ENCODE results near the gene MFN1.
"Not testable (repeated sequence)": the region's sequence is repeated elsewhere in the genome, so short reads cannot be mapped to it uniquely, and the experiment has no call there.

The MFN1 gene

DNA sequence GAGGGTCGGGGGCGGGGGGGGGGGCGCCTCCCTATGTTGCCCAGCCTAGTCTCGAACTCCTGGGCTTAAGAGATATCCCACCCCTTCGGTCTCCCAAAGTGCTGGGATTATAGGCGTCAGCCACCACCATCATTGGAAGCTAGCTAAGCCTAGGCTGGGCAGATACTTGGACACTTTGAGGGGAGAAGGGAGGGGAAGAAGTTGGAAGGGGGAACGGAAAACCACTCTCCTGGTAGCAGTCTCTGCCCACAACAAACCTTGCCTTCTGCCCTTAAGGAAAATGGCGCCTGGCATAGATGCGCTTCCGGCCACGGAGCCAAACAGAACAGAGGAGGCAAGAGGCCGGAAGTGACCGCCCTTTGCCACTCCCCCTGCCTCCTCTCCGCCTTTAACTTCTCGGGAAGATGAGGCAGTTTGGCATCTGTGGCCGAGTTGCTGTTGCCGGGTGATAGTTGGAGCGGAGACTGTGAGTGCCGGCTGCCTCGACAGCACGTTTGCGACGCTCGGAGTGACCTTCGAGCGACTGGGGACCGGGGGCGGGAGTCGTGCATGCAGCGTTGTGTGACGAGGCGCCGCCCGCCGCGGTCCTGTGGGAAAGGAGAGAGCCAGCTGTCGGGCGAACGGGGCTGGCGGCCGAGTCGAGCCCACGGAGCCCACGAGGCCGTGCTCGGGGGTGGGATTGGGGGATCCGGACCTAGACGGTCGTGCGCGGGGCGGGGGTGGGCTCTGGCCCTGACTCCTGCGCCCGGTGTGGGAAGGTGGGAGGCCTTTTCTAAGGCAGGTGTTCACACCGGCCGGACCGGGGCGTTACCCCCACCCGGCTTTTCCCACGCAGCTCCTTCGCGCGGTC is at the start of gene MFN1:
Gene MFN1, plus strand, starts transcription at position 365 of the 850 bp plus-strand sequence. CDS start 1,143 bp downstream, outside the sequence.
- peak; percentile 89 to 97 (median 94) for DNase-seq
- intact Hi-C loops (cut with DNase I): loop anchor here (5.0 kb wide), 1 partner anchor 215 kb away; the partner anchor contains the start of gene ACTL6A

DNA sequence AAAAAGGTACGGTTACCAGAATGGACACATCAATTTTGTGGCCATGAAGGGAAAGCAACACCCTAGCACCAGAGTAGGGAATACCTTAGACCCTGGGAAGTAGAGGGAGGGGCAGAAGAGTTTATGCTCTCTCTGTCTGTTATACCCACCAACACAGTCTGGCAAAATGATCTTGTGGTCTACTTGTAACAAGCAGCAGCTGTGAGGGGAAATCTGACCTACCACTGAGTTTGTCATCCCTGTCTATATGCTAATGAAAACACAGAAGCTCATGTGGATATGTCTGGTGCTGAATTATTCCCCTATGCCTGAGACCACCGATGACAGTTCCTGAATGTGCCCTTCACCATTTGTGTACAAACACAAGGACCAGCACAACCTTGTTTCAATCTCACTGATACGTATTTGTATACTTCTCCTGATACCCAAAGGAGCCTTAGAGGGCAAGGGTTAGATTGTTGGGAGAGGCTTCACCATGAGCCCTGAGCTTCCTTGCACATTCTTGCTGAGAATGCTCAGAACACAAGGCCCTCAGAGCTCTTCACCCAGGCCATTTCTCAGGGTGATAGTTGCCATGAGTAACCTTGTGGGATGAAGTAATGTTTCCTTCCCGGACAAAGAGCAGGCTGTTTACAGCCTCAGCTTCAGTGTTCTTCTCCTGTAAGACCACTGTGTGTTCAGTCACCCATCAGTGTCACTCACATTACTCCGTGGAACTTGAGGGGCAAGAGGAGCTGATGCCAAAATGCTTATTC is 49.4 kb upstream of the MFN1 start:
- no peak for DNase-seq
- intact Hi-C loops (cut with DNase I): no loop called here

DNA sequence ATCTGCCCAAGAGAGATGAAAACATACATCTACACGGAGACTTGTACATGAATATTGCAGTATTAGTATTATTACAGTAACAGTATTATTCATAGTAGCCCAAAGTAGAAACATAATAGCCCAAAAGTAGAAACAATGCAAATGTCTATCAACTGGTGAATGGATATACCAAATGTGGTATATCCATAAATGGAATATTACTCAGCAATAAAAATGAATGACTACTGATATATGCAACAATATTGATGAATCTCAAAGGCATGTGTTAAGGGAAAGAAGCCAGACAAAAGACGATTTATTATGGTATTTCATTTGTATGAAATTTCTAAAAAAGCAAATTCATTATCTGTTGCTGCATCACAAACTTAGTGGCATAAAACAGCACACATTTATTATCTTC is 48.2 kb upstream of the MFN1 start:
- intact Hi-C loops (cut with DNase I): no loop called here
- no peak for DNase-seq

DNA sequence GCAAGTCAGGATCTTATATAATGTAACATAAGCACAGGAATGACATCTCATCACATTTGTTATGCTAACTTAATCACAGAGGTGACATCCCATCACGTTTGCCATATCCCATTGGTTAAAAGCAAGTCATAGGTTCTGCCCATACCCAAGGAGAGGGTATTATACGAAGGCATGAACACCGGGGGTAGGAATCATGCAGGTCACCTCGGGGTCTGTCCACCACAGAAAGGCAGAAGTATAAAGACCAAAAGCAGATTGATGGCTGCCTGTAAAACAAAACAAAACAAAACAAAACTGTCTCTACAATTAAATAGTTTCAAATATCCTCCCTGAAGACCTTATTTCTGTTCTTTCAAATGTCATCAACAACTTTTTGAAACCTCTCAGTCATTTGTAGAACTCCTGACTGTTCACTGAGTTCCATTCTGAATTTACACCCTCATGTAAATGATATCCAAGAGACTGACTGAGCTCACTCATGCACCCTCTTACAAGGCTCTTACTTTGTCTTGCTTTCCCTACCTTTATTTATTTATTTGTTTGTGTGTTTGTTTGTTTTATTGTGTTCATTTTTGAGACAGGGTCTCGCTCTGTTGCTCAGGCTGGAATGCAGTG is 47.4 kb upstream of the MFN1 start:
- DNase-seq: no peak
- intact Hi-C loops (cut with DNase I): no loop called here

DNA sequence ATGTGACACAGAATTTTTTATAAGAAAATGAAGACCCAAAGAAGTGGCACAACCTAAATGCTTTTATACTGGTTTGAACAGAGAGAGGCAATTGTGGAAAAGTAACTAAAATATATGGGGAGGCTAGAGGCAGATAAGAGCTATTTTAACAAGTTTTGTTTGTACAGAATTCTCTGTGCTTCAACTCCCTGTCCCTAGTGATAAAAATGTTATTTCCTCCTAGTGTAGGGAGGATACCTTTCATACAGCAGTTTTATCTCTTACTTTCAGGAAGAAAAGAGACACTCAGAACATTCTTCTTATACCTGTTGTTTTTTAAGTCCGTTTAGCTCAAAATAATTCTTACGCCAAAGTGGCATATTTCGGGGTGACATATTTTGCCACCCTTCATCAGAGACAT is 45.9 kb upstream of the MFN1 start:
- DNase-seq: no peak
- intact Hi-C loops (cut with DNase I): no loop called here

DNA sequence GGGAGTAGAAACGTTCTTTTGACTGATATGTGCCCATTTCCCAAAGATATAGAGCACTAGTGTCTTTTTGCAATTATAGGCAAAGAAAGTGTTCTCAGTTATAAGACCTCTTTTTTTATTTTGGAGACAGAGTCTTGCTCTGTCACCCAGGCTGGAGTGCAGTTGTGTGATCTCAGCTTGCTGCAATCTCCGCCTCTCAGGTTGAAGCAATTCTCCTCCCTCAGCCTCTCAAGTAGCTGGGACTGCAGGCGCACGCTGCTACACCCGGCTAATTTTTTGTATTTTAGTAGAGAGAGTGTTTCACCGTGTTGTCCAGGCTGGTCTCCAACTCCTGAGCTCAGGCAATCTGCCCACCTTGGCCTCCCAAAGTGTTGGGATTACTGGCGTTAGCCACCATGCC is 45.4 kb upstream of the MFN1 start:
- DNase-seq: no peak
- intact Hi-C loops (cut with DNase I): no loop called here

DNA sequence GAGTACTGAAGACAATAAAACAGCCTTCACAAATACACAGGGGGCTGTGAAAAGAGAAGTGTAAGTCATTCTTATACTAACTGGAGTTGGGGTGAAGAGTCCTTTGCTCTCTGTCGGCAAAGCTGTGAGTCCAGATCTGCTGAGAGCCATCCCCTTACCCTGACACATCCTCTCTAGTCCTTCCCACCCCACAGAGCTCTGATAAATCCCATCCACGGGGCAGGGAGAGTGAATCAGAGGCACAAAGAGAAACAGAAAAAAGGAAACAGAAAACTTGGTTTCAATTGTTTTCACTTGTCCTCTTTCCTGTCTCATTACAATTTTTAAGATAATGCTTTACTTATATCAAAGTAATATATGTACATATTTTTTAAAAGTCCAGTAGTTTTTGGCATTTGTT is 42.9 kb upstream of the MFN1 start:
- no peak for DNase-seq
- intact Hi-C loops (cut with DNase I): no loop called here

DNA sequence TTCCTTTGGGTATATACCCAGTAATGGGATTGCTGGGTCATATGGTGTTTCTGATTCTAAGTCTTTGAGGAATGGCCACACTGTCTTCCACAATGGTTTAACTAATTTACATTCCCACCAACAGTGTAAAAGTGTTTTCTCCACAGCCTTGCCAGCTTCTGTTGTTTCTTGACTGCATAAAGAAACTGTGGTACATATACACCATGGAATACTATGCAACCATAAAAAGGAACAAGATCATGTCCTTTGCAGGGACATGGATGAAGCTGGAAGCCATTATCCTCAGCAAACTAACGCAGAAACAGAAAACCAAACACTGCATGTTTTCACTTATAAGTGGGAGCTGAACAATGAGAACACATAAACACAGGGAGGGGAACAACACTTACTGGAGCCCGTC is 40.1 kb upstream of the MFN1 start:
- intact Hi-C loops (cut with DNase I); DNase-seq: not testable (repeated sequence)

DNA sequence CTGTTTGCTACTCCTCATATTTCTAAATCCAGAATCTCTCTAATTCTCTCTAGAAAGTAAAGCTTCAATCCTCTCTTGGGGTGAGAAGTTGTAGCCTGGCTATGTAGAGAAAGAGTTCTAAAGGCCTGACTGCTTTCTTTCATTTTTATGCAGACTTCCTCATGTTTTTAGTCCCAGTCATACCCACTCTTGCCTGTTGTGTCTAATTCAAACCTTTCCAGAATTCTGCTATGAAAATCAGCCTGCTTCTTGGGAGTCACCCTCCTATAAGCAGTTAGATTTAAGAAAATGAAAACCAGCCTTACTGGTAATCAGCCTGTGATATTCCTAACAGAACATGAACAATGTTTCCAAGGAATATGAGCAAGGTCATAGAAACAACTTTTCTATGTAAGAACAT is 39.5 kb upstream of the MFN1 start:
- intact Hi-C loops (cut with DNase I): no loop called here
- DNase-seq: no peak

DNA sequence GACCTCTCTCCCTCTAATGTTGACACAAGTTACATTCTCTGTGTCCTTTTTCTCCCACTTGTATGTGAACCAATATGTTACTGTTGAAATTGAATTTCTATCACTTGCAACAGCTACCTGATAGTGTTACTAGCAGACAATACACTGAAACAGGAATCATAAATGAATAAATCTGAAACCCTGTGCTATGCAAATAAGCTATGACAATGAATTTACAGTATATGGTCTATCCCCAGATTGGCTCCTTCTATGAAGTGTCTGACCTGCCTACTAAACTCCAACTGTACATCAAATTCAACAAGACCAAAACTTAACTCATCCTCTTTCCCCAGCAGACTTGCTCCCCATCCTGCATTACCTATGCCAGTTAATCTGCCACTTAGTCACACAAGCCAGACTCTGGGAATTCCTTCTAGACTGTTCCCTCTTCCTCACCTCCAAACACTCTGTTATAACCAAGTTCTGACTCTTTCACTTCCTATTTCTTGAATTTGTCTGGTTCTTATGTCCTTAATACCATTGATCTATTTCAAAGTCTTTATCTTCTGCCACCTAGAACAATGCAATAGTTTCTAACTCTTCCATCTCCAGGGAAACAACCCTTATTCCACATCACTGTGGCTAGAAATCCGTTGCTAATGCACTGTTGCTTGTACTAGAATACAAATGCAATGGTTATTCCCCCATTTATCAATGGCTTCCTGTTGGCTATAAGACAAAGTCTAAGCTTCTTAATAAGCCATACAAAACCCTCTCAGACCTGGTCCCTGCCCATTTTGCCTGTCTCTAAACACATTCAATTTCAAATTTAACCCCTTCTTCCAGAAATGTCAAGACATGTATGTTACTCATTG is 38.1 kb upstream of the MFN1 start:
- no peak for DNase-seq
- intact Hi-C loops (cut with DNase I): no loop called here

DNA sequence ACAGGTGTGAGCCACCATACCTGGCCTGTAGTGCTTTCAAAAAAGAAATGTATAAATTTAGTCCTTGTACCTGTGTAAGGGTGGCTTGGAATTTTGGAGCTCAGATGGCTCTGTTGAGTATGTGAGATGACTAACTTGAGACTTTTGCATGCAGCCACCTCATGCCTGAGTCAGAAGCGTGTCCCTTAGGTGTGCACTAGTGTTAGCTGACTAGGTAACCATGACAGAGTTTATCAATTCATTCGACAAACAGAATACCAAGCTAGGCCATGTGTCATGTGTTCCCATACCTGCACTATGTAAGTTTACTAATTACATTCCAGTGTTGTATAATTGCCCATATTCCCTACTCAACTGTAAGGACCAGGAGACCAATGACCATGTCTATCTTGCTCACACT is 28.6 kb upstream of the MFN1 start:
- intact Hi-C loops (cut with DNase I): no loop called here
- no peak for DNase-seq

DNA sequence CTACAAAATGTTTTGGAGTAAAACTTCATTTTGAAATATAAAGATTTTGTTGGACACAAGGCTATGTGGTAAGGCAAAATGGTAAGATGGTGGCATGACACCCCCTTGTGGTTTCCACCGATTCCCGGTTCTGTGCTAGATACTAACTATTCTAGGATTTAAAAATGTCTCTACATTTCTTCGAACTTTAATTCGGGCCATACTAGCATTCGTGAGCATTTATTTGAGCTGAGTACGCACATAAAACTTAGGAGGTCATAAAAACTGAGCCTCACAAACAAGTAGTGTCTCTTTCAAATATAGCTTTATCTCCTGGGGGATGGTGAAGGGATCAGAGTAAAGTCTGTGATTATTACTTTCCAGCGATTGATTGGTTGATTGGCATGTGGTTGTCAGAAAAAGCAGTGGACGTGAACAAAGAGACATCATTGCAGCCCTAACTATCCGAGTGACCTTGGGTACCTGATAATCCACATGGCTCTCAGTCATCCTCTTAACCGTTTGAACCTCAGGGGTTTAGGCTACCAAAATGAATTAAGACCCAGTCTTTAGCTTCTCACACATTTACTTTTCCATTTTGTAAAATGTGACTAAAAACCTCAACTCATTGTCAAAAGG is 25.7 kb upstream of the MFN1 start:
- intact Hi-C loops (cut with DNase I): loop anchor here (2.0 to 10.0 kb wide), 3 partner anchors 173 to 251 kb away; partner anchors contain the start of genes ACTL6A, PIK3CA and ZMAT3

DNA sequence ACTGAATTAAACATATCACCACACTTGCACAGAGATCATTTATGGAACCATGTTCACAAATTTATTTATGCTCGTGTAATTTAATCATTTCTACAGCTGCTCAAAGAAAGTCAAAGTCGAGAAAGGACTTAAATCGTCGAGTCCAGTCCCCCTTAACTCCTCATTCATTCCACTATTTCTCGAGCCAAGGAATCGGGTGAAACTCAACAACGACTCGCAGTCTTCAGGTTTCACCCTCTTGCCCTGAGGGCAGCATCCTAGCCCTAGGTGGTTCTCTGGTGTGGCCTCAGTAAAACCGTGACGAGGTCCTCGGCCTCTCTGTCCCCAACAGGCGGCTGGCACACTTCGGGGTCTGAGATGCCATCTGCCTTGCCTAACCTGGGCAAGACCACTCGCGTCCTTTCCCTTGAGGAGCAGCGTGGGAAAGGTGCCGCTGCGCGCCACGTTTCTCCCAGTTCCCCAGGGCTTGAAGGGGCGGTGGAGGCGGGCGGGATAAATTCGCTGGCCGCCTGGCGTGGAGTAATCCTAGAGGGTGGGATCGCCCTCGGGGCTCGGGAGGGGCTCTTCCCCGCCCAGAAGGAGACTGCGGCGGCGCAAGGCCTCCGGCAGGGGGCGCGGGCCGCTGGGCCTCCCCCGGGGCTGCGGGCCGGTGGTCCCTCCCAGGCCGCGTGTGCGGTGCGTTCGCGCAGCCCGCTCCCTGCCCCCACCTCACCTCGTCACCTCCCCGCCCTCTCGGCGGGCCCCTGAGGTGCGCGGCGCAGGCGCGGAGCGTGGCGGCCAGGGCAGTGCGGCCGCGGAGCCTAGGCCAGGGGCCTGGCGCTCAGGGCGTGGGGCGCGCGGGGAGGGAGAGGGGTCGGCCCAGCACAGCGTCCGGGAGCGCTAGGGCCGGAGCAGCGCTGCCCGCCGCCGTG is 25.0 kb upstream of the MFN1 start, which contains the start of gene ZNF639:
Gene ZNF639, plus strand, starts transcription at position 746 of the 911 bp plus-strand sequence. CDS start 5,263 bp downstream, outside the sequence.
- peak in 41 of 42 donors; percentile 39 to 89 (median 79) for DNase-seq
- intact Hi-C loops (cut with DNase I): loop anchor here (2.0 to 10.0 kb wide), 3 partner anchors 174 to 252 kb away; partner anchors contain the start of genes ACTL6A, PIK3CA and ZMAT3

More for the DNA sequence above, 25.7 kb upstream of the MFN1 start:
- peak in 38 of 42 donors; percentile 19 to 78 (median 52) for DNase-seq

DNA sequence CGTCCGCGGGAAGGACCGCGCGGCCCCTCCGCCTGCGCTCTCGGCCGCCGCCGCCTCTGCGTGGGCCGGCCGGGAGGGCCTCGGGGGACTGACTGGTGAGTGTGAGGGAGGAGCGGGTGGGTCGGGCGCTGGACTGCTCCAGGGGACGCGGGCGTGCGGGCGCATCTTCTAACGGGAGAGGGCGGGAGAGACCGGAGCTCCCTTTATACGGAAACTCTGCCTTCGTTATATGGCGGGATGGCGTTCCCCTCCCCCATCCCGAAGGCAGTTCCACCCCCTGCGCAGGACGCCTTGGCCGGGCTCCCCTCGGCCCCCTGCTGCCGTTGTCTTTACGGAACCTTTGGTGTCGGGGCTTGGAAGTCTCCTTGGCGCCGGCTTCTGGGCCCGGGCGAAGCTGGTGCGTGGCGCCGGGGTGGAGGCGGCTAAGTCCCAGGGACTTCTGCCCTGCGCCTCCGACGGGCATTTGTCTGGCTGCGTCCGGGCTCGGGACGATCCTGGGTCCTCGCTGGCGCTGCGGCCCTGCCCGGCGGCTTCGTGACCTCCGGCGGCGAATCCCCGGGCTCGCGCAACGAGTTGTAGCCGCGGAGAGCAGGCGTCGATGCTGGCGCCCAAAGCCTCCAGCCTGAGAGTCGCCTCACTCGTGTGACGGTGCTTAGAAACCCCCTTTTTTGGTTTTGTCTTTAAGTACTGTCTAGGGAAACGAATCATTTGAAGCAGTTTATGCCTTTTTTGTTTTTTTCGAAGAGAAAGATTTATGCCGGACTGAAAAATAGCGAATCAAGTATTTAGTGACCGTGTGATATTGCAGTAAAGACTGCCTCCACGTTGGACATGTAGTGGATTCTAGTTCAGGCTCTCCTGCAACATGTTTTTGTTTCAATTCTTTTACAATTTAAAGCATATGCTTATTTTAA is 24.1 kb upstream of the MFN1 start:
- peak in 41 of 42 donors; percentile 43 to 85 (median 67) for DNase-seq
- intact Hi-C loops (cut with DNase I): loop anchor here (2.0 to 10.0 kb wide), 3 partner anchors 175 to 253 kb away; partner anchors contain the start of genes ACTL6A, PIK3CA and ZMAT3

DNA sequence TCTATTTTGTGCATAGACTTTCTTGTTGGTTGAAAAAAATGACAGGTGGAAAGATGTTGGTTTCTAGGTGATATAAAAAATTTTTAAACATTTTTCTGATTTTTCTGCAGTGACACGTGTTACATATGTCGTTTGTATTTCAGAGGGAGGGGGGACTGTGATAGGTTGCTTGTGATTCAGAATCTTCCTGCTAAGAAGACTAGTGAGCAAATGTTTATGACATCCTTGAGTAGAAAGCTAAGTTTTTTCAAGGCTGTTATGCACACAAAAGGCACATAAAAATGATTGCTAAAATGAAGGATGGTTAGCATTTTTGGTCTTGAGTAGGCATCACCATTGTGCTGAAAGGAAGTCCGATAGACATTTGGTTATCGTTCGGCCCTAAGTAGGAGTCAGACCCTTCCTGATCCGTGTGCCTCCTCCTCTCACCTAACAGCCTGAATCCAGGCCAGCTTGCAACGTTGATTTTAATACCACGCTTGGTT is 23.2 kb upstream of the MFN1 start:
- DNase-seq: peak in 1 of 42 donors; percentile 3
- intact Hi-C loops (cut with DNase I): loop anchor here (10.0 kb wide), 1 partner anchor 240 kb away; the partner anchor contains the start of gene ACTL6A

DNA sequence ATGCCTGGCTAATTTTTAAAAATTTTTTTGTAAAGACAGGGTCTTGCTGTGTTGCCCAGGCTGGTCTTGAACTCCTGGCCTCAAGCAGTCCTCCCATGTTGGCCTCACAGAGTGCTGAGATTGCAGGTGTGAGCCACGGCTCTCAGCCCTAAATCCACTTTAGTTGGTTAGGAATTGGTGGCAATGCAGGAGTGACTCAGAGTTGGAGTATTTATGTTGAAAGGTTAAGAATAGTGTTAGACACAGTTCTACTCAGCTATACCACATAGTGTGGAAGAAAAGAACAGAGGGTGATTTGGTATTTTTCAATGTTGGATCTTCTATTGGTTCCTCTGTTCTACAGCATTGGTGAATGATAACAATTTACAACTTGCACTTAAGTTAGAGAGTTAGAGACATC is 17.1 kb upstream of the MFN1 start:
- intact Hi-C loops (cut with DNase I): no loop called here
- no peak for DNase-seq
